Lung (tissue), 12 donors: ENCODE data around the gene TEAD1. TPM values are rescaled to one million over a fixed set of nuclear protein-coding genes. Genes with fewer than 3 reads are reported as not detected.

Source experiments
- ATAC-seq: fragments of 200-7000 bp; cut with Tn5 transposase; one replicate; pipeline ENCODE4 v1.9.1; 2020; ENCODE audit warnings: moderate number of reproducible peaks; ENCODE audit not compliant: insufficient read depth, low FRiP score
- DNase-seq, 3 donors: peaks; one replicate each; pipeline ENCODE4 v3.0.0-alpha.2; 2013 to 2017
- H3K27ac ChIP-seq, 2 donors: one replicate each; pipeline ENCODE4 v1.5.1; 2013; ENCODE audit warnings: mild to moderate bottlenecking in 2 of 2, moderate library complexity in 2 of 2, control low read depth in 1 of 2, inconsistent platforms in 1 of 2, low read depth in 1 of 2, low read length in 1 of 2
- H3K27me3 ChIP-seq, 3 donors: one replicate each; pipeline ENCODE4 v1.5.1; 2013; ENCODE audit warnings: low read length in 2 of 3; ENCODE audit not compliant: control insufficient read depth in 3 of 3, insufficient read depth in 3 of 3
- H3K36me3 ChIP-seq, 4 donors: one replicate each; pipeline ENCODE4 v1.5.1; 2013; ENCODE audit warnings: low read length in 4 of 4, mild to moderate bottlenecking in 1 of 4, moderate library complexity in 1 of 4; ENCODE audit not compliant: control insufficient read depth in 4 of 4, insufficient read depth in 4 of 4
- H3K4me1 ChIP-seq, 5 donors: one replicate each; pipeline ENCODE4 v1.5.1; 2013; ENCODE audit warnings: low read length in 5 of 5, mild to moderate bottlenecking in 2 of 5, moderate library complexity in 1 of 5; ENCODE audit not compliant: control insufficient read depth in 5 of 5, insufficient read depth in 5 of 5
- H3K4me3 ChIP-seq: one replicate; pipeline ENCODE4 v1.5.1; 2013; ENCODE audit warnings: mild to moderate bottlenecking, control low read depth, moderate library complexity
- H3K9ac ChIP-seq, 2 donors: one replicate each; pipeline ENCODE4 v1.5.1; 2013; ENCODE audit warnings: low read length in 2 of 2, control low read depth in 1 of 2; ENCODE audit not compliant: insufficient read depth in 1 of 2
- H3K9me3 ChIP-seq, 4 donors: one replicate each; pipeline ENCODE4 v1.5.1; 2013; ENCODE audit warnings: low read length in 3 of 4, mild to moderate bottlenecking in 1 of 4, moderate library complexity in 1 of 4; ENCODE audit not compliant: control insufficient read depth in 4 of 4, insufficient read depth in 3 of 4
- CTCF ChIP-seq: IDR thresholded peaks from 2 replicates; pipeline ENCODE4 v1.5.1; 2012; ENCODE audit warnings: mild to moderate bottlenecking; ENCODE audit errors: control extremely low read depth, extremely low read depth
- WGBS, 2 donors: extraction: QIAGEN DNeasy Blood & Tissue Kit; methylation state at CpG; one replicate each; pipeline ENCODE4 v1.1.7; 2013; 5-methylcytosine and 5-hydroxymethylcytosine counted together
- polyA plus RNA-seq, 2 donors: library from polyadenylated mRNA; stranded (reverse); fragments of 200-250 nt; gene quantifications; one replicate each; pipeline ENCODE4 v1.2.1, GENCODE V29; 2013
- total RNA-seq, 2 donors: library from RNA; depleted of rRNA in 1 of 2; stranded (reverse); fragments of >200 nt in 1 of 2; gene quantifications; one replicate each; pipeline ENCODE4 v1.2.1, GENCODE V29; 2014 to 2021
- donor health status: control.
- donor health status: control.
- donor health status: Bipolar disorder and iron deficiency.
- donor health status: healthy.
- donor health status: DM: yes; HTN: yes; CAD: no.

TEAD1 gene
- total and polyA plus RNA-seq, 4 donors = 7.7 to 141 (median 38.8) TPM

GRCh38 chr11:12626616-12627015 is 47.6 kb upstream of the TEAD1 start:
- no peaks in the 10 kb centered on the region for H3K4me1 ChIP-seq
- H3K27ac ChIP-seq = no peak overlapping the region
- WGBS, 2 donors = 95 to 97% methylated on average over 5 of the region's 5 CpGs
- DNase-seq = no peak
- no peaks in the 10 kb centered on the region for H3K36me3 ChIP-seq
- H3K9me3 ChIP-seq = peaks cover 0 to 11% (median 3%) of the 10 kb centered on the region in 4 donors
- TF ChIP-seq CTCF = no peak
- ATAC-seq = no peak
- no peaks in the 10 kb centered on the region for H3K27me3 ChIP-seq
- H3K4me3 ChIP-seq = no peak overlapping the region
- H3K9ac ChIP-seq = no peak overlapping the region

- Histone ChIP-seq H3K4me3 (no peak overlapping the region), H3K36me3 (no peaks in the 10 kb centered on the region), H3K4me1 (no peaks in the 10 kb centered on the region), H3K27ac (no peak overlapping the region), H3K27me3 (no peaks in the 10 kb centered on the region), H3K9me3 (peaks cover 0 to 11% (median 3%) of the 10 kb centered on the region in 4 donors), H3K9ac (no peak overlapping the region)
- DNase-seq (no peak), ATAC-seq (no peak)
- 82 to 90% methylated on average over 4 of the region's 4 CpGs for WGBS, 2 donors
- TF ChIP-seq CTCF = no peak
Measured at GRCh38 chr11:12628314-12628713, 45.9 kb upstream of the TEAD1 start.

- no peak for TF ChIP-seq CTCF
Measured at GRCh38 chr11:12629601-12630313, 44.5 kb upstream of the TEAD1 start.

GRCh38 chr11:12631651-12632050 is 42.6 kb upstream of the TEAD1 start:
- Histone ChIP-seq H3K9ac (no peak overlapping the region), H3K36me3 (no peaks in the 10 kb centered on the region), H3K4me1 (no peaks in the 10 kb centered on the region), H3K9me3 (no peaks in the 10 kb centered on the region), H3K4me3 (no peak overlapping the region), H3K27ac (no peak overlapping the region), H3K27me3 (no peaks in the 10 kb centered on the region)
- no peak for DNase-seq
- TF ChIP-seq CTCF = no peak
- WGBS, 2 donors = 93 to 97% methylated on average over 4 of the region's 4 CpGs
- ATAC-seq = no peak

More at GRCh38 chr11:12629601-12630313, 44.5 kb upstream of the TEAD1 start:
- Histone ChIP-seq H3K4me3 (no peak overlapping the region), H3K27me3 (no peaks in the 10 kb centered on the region), H3K36me3 (no peaks in the 10 kb centered on the region), H3K4me1 (no peaks in the 10 kb centered on the region), H3K9ac (no peak overlapping the region), H3K9me3 (peaks cover 0 to under 1% (median 0%) of the 10 kb centered on the region in 4 donors), H3K27ac (no peak overlapping the region)
- WGBS, 2 donors = 83 to 84% methylated on average over 6 of the region's 6 CpGs
- no peak for ATAC-seq
- DNase-seq = no peak
